GM10266 (cell line): ENCODE measurements around the gene ST6GALNAC5.

Experiments used
- DNase-seq: peaks from one replicate; pipeline ENCODE4 v3.0.0; 2012; ENCODE audit errors: extremely low spot score
- TF ChIP-seq, protein P1 (sequence below): IDR thresholded peaks from 2 replicates; pipeline ENCODE4 v1.5.1; 2012; ENCODE audit warnings: mild to moderate bottlenecking, low read depth; ENCODE audit not compliant: control insufficient read depth, insufficient read depth; ENCODE audit errors: missing control alignments

The ST6GALNAC5 gene

DNA sequence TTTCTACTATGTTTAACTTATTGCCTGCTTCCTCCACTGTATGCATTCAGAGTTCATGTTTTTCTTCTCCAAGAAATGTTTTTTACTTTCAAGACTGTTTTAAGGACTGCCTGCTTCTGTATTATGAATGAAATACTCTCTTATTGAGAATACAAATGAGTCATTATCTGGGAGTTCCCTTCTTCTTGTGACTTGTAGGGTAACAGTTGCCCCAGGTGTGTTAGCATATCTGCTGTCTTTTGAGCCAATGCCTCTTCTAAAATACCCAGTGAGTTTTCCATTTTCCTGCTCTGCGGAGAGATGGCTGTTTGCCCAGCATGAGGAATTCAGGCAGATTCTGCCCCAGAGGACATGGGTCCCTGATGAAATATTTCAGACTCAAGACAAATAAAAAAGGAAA is 34.1 kb upstream of the ST6GALNAC5 start:
- DNase-seq: no peak
- TF ChIP-seq, protein P1, sequence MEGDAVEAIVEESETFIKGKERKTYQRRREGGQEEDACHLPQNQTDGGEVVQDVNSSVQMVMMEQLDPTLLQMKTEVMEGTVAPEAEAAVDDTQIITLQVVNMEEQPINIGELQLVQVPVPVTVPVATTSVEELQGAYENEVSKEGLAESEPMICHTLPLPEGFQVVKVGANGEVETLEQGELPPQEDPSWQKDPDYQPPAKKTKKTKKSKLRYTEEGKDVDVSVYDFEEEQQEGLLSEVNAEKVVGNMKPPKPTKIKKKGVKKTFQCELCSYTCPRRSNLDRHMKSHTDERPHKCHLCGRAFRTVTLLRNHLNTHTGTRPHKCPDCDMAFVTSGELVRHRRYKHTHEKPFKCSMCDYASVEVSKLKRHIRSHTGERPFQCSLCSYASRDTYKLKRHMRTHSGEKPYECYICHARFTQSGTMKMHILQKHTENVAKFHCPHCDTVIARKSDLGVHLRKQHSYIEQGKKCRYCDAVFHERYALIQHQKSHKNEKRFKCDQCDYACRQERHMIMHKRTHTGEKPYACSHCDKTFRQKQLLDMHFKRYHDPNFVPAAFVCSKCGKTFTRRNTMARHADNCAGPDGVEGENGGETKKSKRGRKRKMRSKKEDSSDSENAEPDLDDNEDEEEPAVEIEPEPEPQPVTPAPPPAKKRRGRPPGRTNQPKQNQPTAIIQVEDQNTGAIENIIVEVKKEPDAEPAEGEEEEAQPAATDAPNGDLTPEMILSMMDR: no peak

DNA sequence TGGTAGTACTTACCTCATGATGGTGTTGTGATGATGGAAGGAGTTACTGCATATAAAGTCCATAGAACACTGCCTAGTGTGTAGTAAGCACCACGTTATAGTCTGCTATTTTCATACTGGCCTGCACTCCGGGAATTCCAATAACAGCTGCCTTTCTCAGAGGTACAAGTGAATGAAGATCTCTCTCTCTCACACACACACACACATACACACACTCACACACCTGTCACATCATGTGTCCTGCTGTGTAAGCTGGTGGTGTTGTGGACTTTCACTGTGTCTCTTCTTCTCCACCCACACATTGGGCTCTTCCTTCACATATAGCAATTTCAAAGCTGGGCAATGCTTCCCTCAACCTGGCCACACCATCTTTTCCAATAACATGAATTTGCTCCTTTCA is 33.4 kb upstream of the ST6GALNAC5 start:
- TF ChIP-seq, protein P1: no peak
- no peak for DNase-seq

DNA sequence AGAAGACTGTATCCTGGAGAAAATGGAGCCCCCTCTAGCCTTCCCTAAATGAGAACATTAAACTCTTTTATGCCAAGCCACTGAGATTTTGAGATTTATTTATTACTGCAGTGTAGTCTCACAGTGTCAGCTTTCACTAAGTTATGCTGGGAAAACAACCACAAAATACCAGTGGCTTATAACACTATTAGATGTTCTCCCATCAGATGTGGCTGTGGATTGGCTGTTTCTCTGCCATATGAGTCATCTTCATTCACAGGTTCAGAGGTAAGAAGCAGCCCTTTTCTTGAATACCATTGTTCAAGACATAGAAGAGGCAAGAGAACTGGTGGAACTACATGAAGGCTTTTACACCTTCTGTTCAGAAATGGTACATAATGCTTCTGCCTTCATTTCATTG is 32.1 kb upstream of the ST6GALNAC5 start:
- TF ChIP-seq, protein P1: no peak
- no peak for DNase-seq

DNA sequence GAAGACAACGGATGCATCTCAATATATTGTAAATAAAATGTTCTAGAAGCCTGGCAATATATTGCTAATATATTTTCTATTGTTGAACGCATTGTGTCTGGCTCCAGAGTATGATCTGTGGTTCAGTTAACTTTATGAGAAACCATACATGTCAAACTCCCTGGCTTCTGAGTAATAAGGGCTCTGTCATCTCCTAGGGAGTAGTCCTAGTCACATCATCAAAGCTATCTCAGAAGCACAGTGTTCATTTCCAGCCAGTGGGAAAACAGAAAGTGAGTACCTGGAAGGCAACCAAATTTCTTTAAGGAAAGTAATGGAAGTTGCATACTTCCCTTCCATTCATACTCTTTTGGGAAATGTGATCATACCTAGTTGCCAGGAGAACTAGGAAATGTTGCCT is 27.0 kb upstream of the ST6GALNAC5 start:
- no peak for DNase-seq
- TF ChIP-seq, protein P1: no peak

DNA sequence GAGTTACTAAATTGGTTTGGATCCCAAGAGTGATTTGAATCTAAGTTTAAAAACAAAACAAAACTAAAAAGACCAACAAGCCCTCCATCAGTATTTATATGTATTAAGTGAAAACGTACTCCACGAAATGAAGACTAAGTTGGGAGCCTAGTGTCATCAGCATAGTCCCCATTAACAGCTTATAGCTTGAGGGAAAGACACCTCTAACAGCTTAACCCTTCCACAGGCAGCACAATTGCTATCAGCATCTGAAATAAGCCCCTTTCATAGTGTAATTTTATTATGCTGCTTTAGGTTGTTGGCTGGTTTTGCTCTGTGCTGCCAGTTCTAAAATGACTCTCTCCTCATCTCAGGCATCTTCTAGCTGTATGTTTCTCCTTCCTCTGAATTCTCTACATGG is 25.8 kb upstream of the ST6GALNAC5 start:
- DNase-seq: no peak
- TF ChIP-seq, protein P1: no peak

DNA sequence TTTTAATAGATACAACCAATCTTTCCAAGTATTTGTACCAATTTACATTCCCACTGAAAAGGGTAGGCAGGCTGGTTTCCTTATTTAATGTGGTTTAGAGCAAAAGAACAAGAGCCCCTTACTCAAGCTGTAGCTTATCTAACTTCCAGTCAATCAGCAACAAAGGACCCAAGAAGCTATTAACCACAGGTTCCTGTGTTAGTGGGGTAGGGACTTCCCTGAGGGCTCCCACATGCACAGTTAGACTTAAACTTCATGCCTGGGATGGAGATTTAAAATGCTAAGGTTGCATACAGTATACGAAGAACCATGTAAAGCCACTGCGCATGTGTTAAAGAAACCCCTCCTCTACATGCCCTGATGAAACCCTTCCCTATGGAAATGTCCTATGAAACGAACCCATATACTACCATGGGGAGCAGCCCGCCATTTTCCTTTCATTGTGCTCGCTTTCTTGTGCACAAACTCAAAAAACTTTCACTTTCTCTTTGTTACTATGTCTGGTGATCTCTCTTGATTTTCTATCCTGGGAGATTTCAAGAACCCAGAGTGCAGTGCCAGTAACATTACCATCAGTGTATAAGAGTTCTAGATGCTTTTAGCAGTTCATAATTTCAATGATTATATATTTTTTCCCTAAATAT is 23.3 kb upstream of the ST6GALNAC5 start:
- TF ChIP-seq, protein P1: no peak

DNA sequence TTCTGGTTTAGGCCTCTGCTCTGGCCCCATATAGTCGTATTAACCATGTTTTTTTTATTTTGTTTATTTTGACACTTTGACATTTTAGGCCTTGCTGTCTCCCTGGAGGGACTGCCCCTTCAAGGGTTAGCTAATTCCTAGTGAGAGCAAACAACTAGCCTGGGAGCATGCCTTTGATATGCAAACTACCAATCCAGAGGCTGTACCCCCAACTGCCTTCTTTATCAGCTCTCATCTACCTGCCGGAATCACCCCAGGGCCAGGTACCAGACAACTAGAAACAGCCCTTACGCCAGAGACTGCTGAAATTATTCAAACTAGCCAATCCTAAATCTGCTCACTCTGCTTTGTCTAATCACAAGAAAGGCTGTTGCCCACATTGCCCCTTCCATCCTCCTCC is 13.0 kb upstream of the ST6GALNAC5 start:
- DNase-seq: no peak
- TF ChIP-seq, protein P1: no peak

More for the DNA sequence above, 23.3 kb upstream of the ST6GALNAC5 start:
- DNase-seq: no peak
